Medulla oblongata (tissue), 1 donor: ENCODE measurements around the gene NPHS2.
"Not testable (repeated sequence)": the region's sequence is repeated elsewhere in the genome, so short reads cannot be mapped to it uniquely, and the experiment has no call there.

Experiments
- DNase-seq: peaks from one replicate; pipeline ENCODE4 v3.0.0-alpha.2; 2015; ENCODE audit errors: extremely low spot score

NPHS2 gene

DNA sequence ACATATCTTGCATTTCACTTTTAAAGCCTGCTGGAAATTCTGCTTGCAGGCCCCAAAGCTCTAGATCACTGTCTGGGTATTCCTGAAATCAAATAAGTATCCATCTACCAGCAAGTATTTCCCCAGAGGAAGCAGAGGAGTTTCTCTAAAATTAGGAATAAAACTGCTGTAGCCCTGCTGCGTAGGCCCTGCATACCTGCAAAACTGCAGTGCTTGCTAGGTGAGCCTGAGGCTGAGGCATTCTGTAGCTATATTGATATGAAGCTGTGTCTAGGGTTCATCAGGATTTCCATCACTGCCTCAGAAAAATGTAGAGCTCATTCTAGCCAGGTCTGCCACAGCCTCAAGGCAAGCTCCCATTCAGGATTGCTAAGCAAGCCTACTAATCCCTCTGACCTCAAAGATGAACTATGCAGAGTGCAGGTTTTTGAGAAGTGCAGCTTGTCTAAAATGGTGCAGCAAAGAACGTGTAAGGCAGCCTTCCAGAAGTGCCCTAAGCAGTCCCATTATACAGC is 28.7 kb downstream of the NPHS2 start:
- no peak for DNase-seq

DNA sequence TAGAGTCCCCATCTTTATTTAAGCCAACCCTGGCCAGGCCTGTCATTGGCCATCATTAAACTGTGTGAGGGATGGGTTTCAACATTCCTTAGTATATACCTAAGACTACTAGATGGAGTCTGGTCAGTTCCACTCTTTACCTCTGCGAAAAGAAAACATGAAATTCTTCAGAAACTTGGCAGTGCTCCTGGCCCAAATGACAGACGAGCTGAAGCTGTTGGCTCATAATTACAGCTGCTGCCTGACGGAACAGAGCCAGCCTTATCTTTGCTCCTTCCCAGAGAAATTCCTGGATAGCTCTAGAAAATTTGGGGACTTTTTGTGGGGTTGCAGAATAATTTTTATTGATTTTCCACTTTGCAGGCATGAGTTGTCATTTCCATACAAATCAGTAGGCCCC is 30.4 kb downstream of the NPHS2 start:
- no peak for DNase-seq

DNA sequence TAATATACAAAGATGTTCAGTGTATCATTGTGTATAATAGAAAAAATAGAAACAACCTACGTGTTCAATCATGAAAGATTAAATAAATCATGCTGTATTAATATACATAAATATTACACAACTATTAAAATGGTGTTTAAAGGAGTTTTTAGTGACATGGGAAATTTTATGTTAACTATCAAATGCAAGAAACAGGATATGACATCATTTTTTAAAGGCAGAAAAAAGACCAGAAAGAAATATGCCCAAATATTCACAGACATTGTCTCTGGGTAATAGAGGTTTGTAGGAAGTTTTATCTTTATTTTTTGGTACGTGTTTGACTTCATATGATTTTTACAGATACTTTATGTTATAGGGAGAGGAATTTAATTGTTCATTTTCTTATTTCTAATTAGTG is 34.0 kb downstream of the NPHS2 start:
- no peak for DNase-seq

DNA sequence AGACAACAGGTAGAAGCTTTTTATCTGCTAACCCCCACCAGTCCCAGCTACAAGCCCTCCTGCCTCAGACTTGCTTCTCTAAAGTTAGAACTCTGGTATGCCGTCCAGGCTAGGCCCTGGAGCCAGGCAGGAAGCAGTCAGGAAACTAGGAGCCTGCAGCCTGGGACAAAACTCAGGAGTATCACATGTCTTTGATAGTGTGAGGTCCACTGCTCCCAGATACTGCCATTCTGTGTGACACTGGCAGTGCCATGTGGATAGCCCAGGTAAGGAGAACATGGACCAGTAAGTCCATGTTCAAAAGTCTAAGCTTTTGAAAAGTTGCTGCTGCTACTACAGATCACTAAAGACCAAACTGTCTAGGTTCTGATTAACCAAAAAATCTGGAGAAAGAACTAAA is 45.4 kb downstream of the NPHS2 start:
- no peak for DNase-seq

DNA sequence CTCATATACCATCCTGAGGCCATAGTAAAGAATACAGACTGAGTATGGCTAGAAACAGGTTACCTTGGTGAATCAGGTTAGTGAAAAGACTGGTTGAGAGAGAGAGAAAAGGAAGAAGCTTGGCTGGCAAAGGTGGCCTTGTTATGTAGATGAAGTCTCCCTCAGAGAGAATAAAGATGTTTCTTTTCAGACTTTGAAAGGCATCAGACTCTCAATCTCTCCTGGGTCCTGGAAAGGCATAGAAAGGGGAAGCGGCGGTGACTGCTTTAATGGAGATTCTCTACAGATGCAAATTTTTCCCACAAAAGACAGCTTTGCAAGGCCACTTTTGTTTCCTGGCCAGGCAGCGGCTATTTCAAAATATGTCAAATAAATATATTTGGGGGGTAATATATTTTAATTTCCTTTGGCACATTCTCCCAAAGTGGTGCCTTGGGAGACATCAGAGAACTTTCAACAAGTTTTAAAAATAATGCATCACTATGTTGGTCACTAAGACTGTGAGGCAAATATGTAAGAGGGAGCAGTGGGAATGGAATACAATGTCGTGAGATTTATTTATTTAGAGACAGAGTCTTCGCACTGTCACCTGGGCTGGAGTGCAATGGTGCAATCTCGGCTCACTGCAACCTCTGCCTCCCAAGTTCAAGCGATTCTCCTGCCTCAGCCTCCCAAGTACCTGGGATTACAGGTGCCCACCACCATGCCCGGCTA is 46.1 kb downstream of the NPHS2 start:
- no peak for DNase-seq

DNA sequence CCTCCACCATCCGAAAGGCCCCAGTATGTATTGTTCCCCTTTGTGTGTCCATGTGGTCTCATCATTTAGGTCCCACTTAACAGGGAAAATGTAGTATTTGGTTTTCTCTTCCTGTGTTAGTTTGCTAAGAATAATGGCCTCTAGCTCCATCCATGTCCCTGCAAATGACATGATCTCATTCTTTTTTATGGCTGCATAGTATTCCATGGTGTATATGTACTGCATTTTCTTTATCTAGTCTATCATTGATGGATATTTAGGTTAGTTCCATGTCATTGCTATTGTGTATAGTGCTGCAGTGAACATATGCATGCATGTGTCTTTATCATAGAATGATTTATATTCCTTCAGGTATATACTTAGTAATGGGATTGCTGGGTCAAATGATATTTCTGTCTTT is 57.2 kb downstream of the NPHS2 start:
- DNase-seq: not testable (repeated sequence)

DNA sequence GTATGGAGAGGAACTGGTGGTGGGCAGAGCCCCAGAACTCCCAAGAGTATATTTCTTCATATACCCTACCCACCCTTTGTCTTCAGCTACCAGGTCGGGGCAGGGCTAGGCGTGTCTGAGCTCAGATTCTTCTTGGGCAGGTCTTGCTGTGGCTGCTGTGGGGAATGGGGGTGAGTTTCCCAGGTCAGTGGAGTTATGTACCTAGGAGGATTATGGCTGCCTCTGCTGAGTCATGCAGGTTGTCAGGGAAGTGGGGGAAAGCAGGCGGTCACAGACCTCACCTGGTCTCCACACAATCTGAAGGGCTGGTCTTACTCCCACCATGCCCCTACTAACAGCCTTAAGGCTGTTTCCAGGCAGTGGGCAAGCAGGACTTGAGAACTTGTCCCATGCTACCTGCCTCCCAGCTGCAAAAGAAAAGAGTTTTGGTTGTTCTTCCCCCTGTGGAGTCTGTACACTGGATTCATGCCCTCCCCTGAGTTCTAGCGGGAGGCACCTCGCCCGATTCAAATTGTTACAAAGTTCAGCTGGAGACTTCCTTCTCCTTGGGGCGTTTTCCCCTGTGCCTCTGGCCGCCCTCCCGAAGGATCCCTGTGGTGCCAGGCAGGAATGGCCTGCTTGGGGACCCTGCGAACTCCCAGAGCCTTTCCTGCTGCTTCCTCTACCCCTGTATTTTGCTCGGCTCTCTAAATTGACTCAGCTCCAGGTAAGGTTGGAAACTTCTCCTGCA is 58.6 kb downstream of the NPHS2 start:
- no peak for DNase-seq

DNA sequence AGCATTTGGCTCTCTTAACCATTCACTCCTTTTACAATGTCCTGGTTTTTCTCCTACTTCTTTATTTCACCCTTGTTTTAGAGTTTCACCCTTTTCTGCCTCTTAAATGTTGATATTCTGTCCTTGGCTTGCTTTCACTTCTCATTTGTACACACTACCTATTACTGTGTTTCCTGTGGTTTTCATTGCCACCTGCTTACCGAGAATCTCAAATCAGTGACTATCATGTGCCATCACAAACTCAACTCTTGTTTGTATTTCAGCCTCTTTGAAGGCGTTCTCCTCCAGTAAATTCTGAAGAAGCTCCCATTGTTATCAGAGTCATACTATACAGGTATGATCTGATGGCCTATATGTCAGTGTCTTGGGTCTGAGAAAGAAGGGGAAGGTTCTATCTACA is 65.7 kb downstream of the NPHS2 start:
- DNase-seq: no peak

DNA sequence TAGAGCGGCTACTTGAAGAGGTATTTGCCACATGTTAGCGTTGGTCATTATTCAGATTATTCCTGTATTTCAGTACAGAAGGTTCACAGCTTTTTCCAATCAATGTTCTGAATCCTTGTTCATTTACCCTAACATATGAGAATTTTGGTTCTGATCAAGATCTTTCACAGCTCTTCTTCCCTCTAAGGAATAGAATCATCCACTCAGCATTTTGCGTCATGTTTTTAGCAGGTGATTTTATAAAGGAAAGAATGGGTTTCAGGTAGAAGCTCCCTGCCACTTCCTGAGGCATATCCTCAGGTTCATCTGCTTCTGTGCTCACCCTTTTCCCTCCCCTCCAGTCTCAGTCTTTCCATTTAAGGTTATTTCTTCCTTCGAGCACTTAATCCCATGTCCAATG is 66.4 kb downstream of the NPHS2 start:
- DNase-seq: no peak

DNA sequence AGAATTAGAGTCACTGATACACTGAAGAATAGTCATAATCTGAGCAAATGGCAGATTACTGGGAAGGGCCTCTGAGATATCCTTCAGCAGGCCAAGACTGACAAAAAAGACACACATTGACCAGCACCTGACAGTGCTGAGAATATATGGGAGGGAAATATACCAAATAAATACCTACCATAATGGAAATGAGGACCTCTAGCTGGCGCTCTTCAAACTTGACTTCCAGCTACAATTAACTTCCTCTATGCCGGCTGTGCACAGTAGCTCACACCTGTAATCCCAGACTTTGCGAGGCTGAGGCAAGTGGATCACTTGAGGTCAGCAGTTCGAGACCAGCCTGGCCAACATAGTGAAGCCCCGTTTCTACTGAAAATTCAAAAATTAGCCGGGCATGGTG is 69.5 kb downstream of the NPHS2 start:
- no peak for DNase-seq
